ENCODE data around the gene DMXL2. TPM values are rescaled to one million over a fixed set of nuclear protein-coding genes. Genes with fewer than 3 reads are reported as not detected.

The DMXL2 gene
- total RNA-seq, 1 donor from 2014 or later, result 6.5 TPM

DNA sequence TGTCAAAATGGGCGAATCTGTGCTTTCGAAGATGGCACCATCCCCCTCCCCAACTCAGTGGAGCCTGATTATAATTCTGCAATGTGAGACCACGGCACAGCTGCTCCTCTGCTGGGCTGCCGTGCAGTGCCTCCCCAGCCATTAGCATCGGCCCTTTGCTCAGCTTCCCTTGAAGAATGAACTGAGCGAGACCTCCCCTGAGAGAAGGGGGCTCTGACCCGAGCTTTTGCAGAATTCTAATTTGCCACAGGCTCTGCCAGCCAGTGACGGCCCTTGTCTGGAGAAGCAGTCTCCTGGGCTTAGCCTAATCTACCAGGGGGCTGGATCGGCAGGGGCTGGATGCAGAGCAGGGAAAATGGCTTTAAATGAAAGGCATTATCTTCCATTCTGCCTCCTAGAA is 223.9 kb downstream of the DMXL2 start:
- ATAC-seq (ENCODE audit: poor library complexity) (no peak), DNase-seq (no peak)
- intact Hi-C loops (cut with DNase I), result no loop called here

Other genes with a start within 250 kb of the DMXL2 start
- gene SCG3, start 58.7 kb upstream of the DMXL2 start, total RNA-seq, result not detected
- gene LYSMD2, start 114.9 kb upstream of the DMXL2 start, total RNA-seq, result 4.3 TPM
- 7.3 TPM for gene TMOD2, start 128.8 kb upstream of the DMXL2 start, total RNA-seq
- gene TMOD3, start 206.9 kb upstream of the DMXL2 start, total RNA-seq, result 17.6 TPM

Measured in Right ventricle myocardium superior (tissue), 1 donor.